GM12878 (cell line): Measurements from ENCODE around the gene IQGAP1. TPM values are rescaled to one million over a fixed set of nuclear protein-coding genes. Genes with fewer than 3 reads are reported as not detected.
A peak's percentile ranks its signal among the peaks of the same experiment; 100 is the strongest.

Source experiments
- ATAC-seq: fragments of 200-7000 bp; cut with Tn5 transposase; 3 replicates; pipeline ENCODE4 v1.9.1; 2020; ENCODE audit warnings: mild to moderate bottlenecking, moderate library complexity
- BruUV-seq: library from RNA; stranded (reverse); fragments of 400-500 nt; replicated peaks from 2 replicates; lab custom pipeline; 2021; lab: Mats Ljungman, UMichigan
- CTCF ChIA-PET: fragments of 300-600 bp; sonication (Branson Sonifier 250); formaldehyde crosslinking; extraction: SDS; loops from one replicate; lab custom pipeline; 2021; ENCODE audit warnings: inconsistent platforms; lab: Yijun Ruan, JAX
- POLR2A ChIA-PET: fragments of 350-600 bp; formaldehyde crosslinking; extraction: SDS; loops from one replicate; lab custom pipeline; 2021; ENCODE audit warnings: inconsistent platforms; lab: Charles Lee
- RAD21 ChIA-PET: fragments of 300-600 bp; sonication (Branson Sonifier 250); formaldehyde crosslinking; loops from one replicate; lab custom pipeline; 2023; ENCODE audit warnings: antibody characterized with exemption; ENCODE audit not compliant: unreplicated experiment; lab: Charles Lee
- SMC1A ChIA-PET: fragments of 300-600 bp; sonication (Branson Sonifier 250); formaldehyde crosslinking; loops from one replicate; lab custom pipeline; 2023; ENCODE audit not compliant: unreplicated experiment, uncharacterized antibody; lab: Charles Lee
- DNase-seq: peaks from one replicate; pipeline ENCODE4 v3.0.0-alpha.2; 2011; ENCODE audit warnings: low read depth, low spot score
- FAIRE-seq: peaks from 3 replicates; lab custom pipeline; 2011; peaks lifted over from hg19 to GRCh38; lab: Jason Lieb, UNC
- H2AFZ ChIP-seq: 2 replicates; pipeline ENCODE4 v1.6.0; 2011; ENCODE audit warnings: low read depth, low read length, control low read depth; ENCODE audit not compliant: control insufficient read depth
- H3K27ac ChIP-seq: 2 replicates; pipeline ENCODE4 v1.5.1; 2011; ENCODE audit warnings: control low read depth; ENCODE audit not compliant: control insufficient read depth, insufficient read depth
- H3K27me3 ChIP-seq, 2 experiments: replicated peaks in 1 of 2; 2 replicates each; pipeline versions ENCODE4 v1.6.0 to v1.6.1; 2011; ENCODE audit warnings: low read length in 1 of 2; ENCODE audit not compliant: control insufficient read depth in 2 of 2, insufficient read depth in 2 of 2
- H3K36me3 ChIP-seq, 2 experiments: 2 replicates each; pipeline ENCODE4 v1.5.1; 2011; ENCODE audit warnings: low read length in 1 of 2; ENCODE audit not compliant: control insufficient read depth in 2 of 2, insufficient read depth in 2 of 2
- H3K4me1 ChIP-seq: 2 replicates; pipeline ENCODE4 v1.6.1; 2011; ENCODE audit warnings: mild to moderate bottlenecking, low read length, moderate library complexity, mixed read lengths; ENCODE audit not compliant: control insufficient read depth, insufficient read depth
- H3K4me2 ChIP-seq: 2 replicates; pipeline ENCODE4 v1.6.0; 2011; ENCODE audit warnings: control low read depth; ENCODE audit not compliant: control insufficient read depth, insufficient read depth
- H3K4me3 ChIP-seq: fragments of 200-600 bp; sonication (generic); 2 replicates; pipeline ENCODE4 v1.5.1; 2016
- H3K79me2 ChIP-seq: 2 replicates; pipeline ENCODE4 v1.6.0; 2011; ENCODE audit warnings: low read length; ENCODE audit not compliant: control insufficient read depth, insufficient read depth
- H3K9ac ChIP-seq: 2 replicates; pipeline ENCODE4 v1.8.0; 2011; ENCODE audit warnings: low read length, control low read depth, mixed read lengths; ENCODE audit not compliant: control insufficient read depth, insufficient read depth
- H3K9me3 ChIP-seq: replicated peaks from 3 replicates; pipeline ENCODE4 v1.5.1; 2011; ENCODE audit warnings: mild to moderate bottlenecking, low read length; ENCODE audit not compliant: control insufficient read depth, insufficient read depth
- H4K20me1 ChIP-seq: 2 replicates; pipeline ENCODE4 v1.6.0; 2011; ENCODE audit not compliant: control insufficient read depth, insufficient read depth
- BHLHE40 ChIP-seq, 2 experiments: fragments of 450-650 bp in 1 of 2; IDR thresholded peaks; 2 replicates each; pipeline ENCODE4 v1.6.1; 2011 to 2017; ENCODE audit warnings: low read depth in 2 of 2, borderline replicate concordance in 1 of 2, improper control_type of control experiment in 1 of 2, low read length in 1 of 2, mild to moderate bottlenecking in 1 of 2
- BRCA1 ChIP-seq: IDR thresholded peaks from 2 replicates; pipeline ENCODE4 v1.6.1; 2011; ENCODE audit warnings: low read depth, low read length, improper control_type of control experiment
- CBX5 ChIP-seq: sonication (generic); IDR thresholded peaks from 2 replicates; pipeline ENCODE4 v1.6.1; 2016; ENCODE audit warnings: low read depth, moderate library complexity, mild to moderate bottlenecking, inconsistent platforms
- FOS ChIP-seq: IDR thresholded peaks from 3 replicates; pipeline ENCODE4 v1.6.1; 2011; ENCODE audit warnings: borderline replicate concordance; ENCODE audit not compliant: insufficient read length; ENCODE audit errors: extremely low read depth
- GATAD2B ChIP-seq: fragments of 450-650 bp; conservative IDR thresholded peaks from 2 replicates; pipeline ENCODE4 v1.6.1; 2017; ENCODE audit warnings: low read depth, mild to moderate bottlenecking, moderate library complexity
- NFYB ChIP-seq: IDR thresholded peaks from 2 replicates; pipeline ENCODE4 v1.6.1; 2011; ENCODE audit warnings: low read depth, mild to moderate bottlenecking, low read length, improper control_type of control experiment, moderate library complexity; ENCODE audit not compliant: insufficient read depth
- NR2F1 ChIP-seq: fragments of 450-650 bp; conservative IDR thresholded peaks from 2 replicates; pipeline ENCODE4 v1.6.1; 2017; ENCODE audit warnings: mild to moderate bottlenecking
- POLR2A ChIP-seq: IDR thresholded peaks from 2 replicates; pipeline ENCODE4 v1.6.1; 2011; ENCODE audit warnings: low read depth, mild to moderate bottlenecking, low read length
- POLR2AphosphoS5 ChIP-seq: IDR thresholded peaks from 2 replicates; pipeline ENCODE4 v1.6.1; 2011; ENCODE audit warnings: mild to moderate bottlenecking, low read length, inconsistent platforms
- SMAD5 ChIP-seq: IDR thresholded peaks from 2 replicates; pipeline ENCODE4 v1.6.1; 2016; ENCODE audit warnings: antibody characterized with exemption, low read depth
- TCF7 ChIP-seq: IDR thresholded peaks from 2 replicates; pipeline ENCODE4 v1.6.1; 2014; ENCODE audit warnings: antibody characterized with exemption, borderline replicate concordance
- ZNF217 ChIP-seq: fragments of 450-650 bp; IDR thresholded peaks from 2 replicates; pipeline ENCODE4 v1.6.1; 2017; ENCODE audit warnings: antibody characterized with exemption, mild to moderate bottlenecking
- WGBS: methylation state at CpG from one replicate; pipeline ENCODE4 v1.1.6; 2016; ENCODE audit warnings: low lambda C conversion rate; ENCODE audit not compliant: insufficient replicate concordance, insufficient coverage; ENCODE audit errors: missing lambda C conversion rate; 5-methylcytosine and 5-hydroxymethylcytosine counted together
- in situ Hi-C: fragments of 300-500 bp; cut with MboI; formaldehyde crosslinking; loops from 9 replicates; pipeline ENCODE4 v1.14.3; 2018; ENCODE audit warnings: mixed read lengths
- intact Hi-C: fragments of 100-400 bp; cut with micrococcal nuclease; formaldehyde crosslinking; loops from one replicate; pipeline ENCODE4 v1.14.2; 2022; ENCODE audit not compliant: unreplicated experiment
- polyA plus RNA-seq, 11 experiments: library from polyadenylated mRNA; depleted of rRNA in 4 of 11; unstranded in 6 of 11; stranded (reverse) in 5 of 11; fragments of >200 nt; fragmentation: Nextera tagmentation in 4 of 11; fragmentation: Illumina TruSeq in 1 of 11; extraction: Ambion mirVana in 4 of 11; extraction: Trizol in 1 of 11; gene quantifications; 1 replicate in 1 of 11; 2 replicates in 10 of 11; pipeline versions ENCODE4 v1.2.1 to v1.2.3, GENCODE V29; 2011 to 2016; ENCODE audit warnings: inconsistent platforms in 2 of 11, missing spikeins in 2 of 11, low read depth in 1 of 11
- total RNA-seq, 4 experiments: library from RNA; depleted of rRNA in 3 of 4; stranded (reverse); fragments of >200 nt in 3 of 4; fragmentation: Illumina TruSeq in 1 of 4; extraction: Trizol in 1 of 4; gene quantifications; 2 replicates each; pipeline versions ENCODE4 v1.2.1 to v1.2.3, GENCODE V29; 2013 to 2021
- TF ChIP-seq, protein P1 (sequence below): fragments of 450-650 bp; formaldehyde crosslinking; IDR thresholded peaks from 2 replicates; pipeline ENCODE4 v1.4.0; 2020; ENCODE audit warnings: mild to moderate bottlenecking, moderate library complexity
- TF ChIP-seq, protein P2 (sequence below): fragments of 450-650 bp; IDR thresholded peaks from 2 replicates; pipeline ENCODE4 v1.6.1; 2017; ENCODE audit warnings: antibody characterized with exemption, mild to moderate bottlenecking, moderate library complexity
- TF ChIP-seq, protein P3 (sequence below): IDR thresholded peaks from 2 replicates; pipeline ENCODE4 v1.6.1; 2011; ENCODE audit warnings: low read depth, mild to moderate bottlenecking, low read length, moderate library complexity, borderline replicate concordance; ENCODE audit errors: extremely low read depth

The IQGAP1 gene
- total and polyA plus RNA-seq, 10 of the 15 experiments (the other 5 are each of a cell fraction or from before 2014, with no cell fraction given): 65.2 to 250 (median 112) TPM

DNA sequence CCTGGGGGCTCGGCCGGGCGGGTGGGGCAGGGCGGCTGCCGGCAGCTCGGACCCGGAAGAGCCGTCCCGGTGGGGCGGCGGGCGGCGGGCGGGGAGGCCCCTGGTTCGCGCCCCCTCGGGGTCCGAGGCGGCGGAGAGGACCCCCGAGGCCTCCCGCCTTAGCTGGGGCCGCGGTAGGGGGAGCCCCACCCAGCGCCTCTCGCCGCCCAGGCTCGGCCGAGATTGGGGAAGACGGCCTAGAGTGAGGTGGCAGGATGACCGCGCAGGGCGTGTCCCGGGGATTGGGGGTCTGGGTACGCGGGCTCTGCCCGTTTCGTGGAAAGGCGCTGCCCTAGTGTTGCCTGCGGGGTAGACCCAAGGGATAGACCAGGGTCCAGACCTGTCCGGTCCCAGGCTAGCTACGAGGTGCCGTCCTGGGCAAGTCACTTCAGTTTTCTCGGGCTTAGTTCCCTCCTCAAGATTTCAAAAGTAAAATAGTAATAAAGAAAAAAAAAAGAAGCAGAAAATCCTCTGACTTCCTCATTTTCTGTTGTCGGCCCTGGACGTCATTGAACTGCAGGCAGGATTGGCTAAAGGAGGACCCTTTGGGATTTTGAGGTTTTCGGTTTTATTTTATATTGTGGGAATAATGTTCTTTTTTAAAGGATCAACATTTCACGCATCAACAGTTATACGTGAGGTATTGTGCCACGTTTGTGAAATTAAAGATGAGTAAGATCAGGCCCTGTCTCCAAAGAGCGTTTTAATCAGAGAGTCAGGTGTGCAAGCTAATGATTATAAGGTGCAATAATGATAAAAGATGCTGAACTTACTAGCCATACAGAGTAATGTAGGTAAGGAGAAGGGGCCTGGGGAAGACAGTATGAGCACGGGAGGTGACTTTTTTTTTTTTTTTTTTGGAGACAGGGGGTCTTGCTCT is 679 bp downstream of the IQGAP1 start:
- BruUV-seq: TSS peak; percentile 60
- POLR2A ChIA-PET: interaction anchor here (0.5 to 2.6 kb wide), 17 partner anchors 8 to 208 kb away, joined by 3 to 51 read pairs (median 5); partner anchors contain the start of gene ZNF774
- TF ChIP-seq NFYB: no peak
- TF ChIP-seq, protein P1, sequence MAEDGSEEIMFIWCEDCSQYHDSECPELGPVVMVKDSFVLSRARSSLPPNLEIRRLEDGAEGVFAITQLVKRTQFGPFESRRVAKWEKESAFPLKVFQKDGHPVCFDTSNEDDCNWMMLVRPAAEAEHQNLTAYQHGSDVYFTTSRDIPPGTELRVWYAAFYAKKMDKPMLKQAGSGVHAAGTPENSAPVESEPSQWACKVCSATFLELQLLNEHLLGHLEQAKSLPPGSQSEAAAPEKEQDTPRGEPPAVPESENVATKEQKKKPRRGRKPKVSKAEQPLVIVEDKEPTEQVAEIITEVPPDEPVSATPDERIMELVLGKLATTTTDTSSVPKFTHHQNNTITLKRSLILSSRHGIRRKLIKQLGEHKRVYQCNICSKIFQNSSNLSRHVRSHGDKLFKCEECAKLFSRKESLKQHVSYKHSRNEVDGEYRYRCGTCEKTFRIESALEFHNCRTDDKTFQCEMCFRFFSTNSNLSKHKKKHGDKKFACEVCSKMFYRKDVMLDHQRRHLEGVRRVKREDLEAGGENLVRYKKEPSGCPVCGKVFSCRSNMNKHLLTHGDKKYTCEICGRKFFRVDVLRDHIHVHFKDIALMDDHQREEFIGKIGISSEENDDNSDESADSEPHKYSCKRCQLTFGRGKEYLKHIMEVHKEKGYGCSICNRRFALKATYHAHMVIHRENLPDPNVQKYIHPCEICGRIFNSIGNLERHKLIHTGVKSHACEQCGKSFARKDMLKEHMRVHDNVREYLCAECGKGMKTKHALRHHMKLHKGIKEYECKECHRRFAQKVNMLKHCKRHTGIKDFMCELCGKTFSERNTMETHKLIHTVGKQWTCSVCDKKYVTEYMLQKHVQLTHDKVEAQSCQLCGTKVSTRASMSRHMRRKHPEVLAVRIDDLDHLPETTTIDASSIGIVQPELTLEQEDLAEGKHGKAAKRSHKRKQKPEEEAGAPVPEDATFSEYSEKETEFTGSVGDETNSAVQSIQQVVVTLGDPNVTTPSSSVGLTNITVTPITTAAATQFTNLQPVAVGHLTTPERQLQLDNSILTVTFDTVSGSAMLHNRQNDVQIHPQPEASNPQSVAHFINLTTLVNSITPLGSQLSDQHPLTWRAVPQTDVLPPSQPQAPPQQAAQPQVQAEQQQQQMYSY (CRISPR knock-in tag): no peak
- peak; percentile 72 for TF ChIP-seq GATAD2B
- TF ChIP-seq FOS: no peak
- TF ChIP-seq POLR2AphosphoS5: no peak
- TF ChIP-seq BHLHE40 (IDR thresholded peaks at IDR 0.05; ENCODE audit: borderline replicate concordance in 1 of 2, low read depth in 2 of 2, low read length in 1 of 2): 0 out of 4 replicates have a peak, but pooled peaks of 1 of the 2 experiments have one; percentile 8
- 0 out of 2 replicates have a peak, but pooled peaks have one; percentile 48 for TF ChIP-seq ZNF217
- no peak for TF ChIP-seq TCF7
- peak; percentile 60; the same call in 1 of the 2 replicates for TF ChIP-seq POLR2A
- TF ChIP-seq, protein P2, sequence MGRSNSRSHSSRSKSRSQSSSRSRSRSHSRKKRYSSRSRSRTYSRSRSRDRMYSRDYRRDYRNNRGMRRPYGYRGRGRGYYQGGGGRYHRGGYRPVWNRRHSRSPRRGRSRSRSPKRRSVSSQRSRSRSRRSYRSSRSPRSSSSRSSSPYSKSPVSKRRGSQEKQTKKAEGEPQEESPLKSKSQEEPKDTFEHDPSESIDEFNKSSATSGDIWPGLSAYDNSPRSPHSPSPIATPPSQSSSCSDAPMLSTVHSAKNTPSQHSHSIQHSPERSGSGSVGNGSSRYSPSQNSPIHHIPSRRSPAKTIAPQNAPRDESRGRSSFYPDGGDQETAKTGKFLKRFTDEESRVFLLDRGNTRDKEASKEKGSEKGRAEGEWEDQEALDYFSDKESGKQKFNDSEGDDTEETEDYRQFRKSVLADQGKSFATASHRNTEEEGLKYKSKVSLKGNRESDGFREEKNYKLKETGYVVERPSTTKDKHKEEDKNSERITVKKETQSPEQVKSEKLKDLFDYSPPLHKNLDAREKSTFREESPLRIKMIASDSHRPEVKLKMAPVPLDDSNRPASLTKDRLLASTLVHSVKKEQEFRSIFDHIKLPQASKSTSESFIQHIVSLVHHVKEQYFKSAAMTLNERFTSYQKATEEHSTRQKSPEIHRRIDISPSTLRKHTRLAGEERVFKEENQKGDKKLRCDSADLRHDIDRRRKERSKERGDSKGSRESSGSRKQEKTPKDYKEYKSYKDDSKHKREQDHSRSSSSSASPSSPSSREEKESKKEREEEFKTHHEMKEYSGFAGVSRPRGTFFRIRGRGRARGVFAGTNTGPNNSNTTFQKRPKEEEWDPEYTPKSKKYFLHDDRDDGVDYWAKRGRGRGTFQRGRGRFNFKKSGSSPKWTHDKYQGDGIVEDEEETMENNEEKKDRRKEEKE: no peak
- TF ChIP-seq SMAD5: 0 out of 2 replicates have a peak, but pooled peaks have one; percentile 7
- 0 out of 2 replicates have a peak, but pooled peaks have one; percentile 7 for TF ChIP-seq CBX5
- TF ChIP-seq, protein P3, sequence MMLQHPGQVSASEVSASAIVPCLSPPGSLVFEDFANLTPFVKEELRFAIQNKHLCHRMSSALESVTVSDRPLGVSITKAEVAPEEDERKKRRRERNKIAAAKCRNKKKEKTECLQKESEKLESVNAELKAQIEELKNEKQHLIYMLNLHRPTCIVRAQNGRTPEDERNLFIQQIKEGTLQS: no peak
- 0 out of 2 replicates have a peak, but pooled peaks have one; percentile 26 for TF ChIP-seq NR2F1
- no peak for TF ChIP-seq BRCA1

More for the DNA sequence above, 679 bp downstream of the IQGAP1 start:
- Histone ChIP-seq H3K79me2 (peaks cover 50% of the 10 kb centered on the region), H3K9ac (peak overlapping the region; percentile 97), H4K20me1 (no peaks in the 10 kb centered on the region), H3K9me3 (no peaks in the 10 kb centered on the region), H3K27ac (peak overlapping the region; percentile 91), H2AFZ (peak overlapping the region; percentile 68), H3K4me1 (peaks cover 4% of the 10 kb centered on the region; the same call in 1 of the 2 replicates), H3K36me3 (peaks cover 0 to 8% of the 10 kb centered on the region in 2 experiments; a peak in 2 of 4 replicates), H3K27me3 (no peaks in the 10 kb centered on the region), H3K4me3 (peak overlapping the region; percentile 94), H3K4me2 (peak overlapping the region; percentile 44)
- RAD21 ChIA-PET: interaction anchor here (0.9 to 2.2 kb wide), 15 partner anchors 9 to 198 kb away, joined by 3 to 12 read pairs (median 6); no protein-coding TSS in a partner anchor
- ATAC-seq: peak; percentile 73
- DNase-seq: no peak
- in situ Hi-C loops (no loop called here), intact Hi-C loops (no loop called here)
- under 1% methylated on average over 32 of the region's 52 CpGs for WGBS
- CTCF ChIA-PET: interaction anchor here (0.6 to 1.7 kb wide), 7 partner anchors 12 to 195 kb away, joined by 3 to 6 read pairs (median 4); no protein-coding TSS in a partner anchor
- SMC1A ChIA-PET: interaction anchor here (0.8 to 5.5 kb wide), 10 partner anchors 8 to 50 kb away, joined by 3 to 34 read pairs (median 4); no protein-coding TSS in a partner anchor
- no peak for FAIRE-seq
